ENCODE results near the gene STX7.
"Not testable (repeated sequence)": the region's sequence is repeated elsewhere in the genome, so short reads cannot be mapped to it uniquely, and the experiment has no call there.

STX7 gene, protein sequence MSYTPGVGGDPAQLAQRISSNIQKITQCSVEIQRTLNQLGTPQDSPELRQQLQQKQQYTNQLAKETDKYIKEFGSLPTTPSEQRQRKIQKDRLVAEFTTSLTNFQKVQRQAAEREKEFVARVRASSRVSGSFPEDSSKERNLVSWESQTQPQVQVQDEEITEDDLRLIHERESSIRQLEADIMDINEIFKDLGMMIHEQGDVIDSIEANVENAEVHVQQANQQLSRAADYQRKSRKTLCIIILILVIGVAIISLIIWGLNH

DNA sequence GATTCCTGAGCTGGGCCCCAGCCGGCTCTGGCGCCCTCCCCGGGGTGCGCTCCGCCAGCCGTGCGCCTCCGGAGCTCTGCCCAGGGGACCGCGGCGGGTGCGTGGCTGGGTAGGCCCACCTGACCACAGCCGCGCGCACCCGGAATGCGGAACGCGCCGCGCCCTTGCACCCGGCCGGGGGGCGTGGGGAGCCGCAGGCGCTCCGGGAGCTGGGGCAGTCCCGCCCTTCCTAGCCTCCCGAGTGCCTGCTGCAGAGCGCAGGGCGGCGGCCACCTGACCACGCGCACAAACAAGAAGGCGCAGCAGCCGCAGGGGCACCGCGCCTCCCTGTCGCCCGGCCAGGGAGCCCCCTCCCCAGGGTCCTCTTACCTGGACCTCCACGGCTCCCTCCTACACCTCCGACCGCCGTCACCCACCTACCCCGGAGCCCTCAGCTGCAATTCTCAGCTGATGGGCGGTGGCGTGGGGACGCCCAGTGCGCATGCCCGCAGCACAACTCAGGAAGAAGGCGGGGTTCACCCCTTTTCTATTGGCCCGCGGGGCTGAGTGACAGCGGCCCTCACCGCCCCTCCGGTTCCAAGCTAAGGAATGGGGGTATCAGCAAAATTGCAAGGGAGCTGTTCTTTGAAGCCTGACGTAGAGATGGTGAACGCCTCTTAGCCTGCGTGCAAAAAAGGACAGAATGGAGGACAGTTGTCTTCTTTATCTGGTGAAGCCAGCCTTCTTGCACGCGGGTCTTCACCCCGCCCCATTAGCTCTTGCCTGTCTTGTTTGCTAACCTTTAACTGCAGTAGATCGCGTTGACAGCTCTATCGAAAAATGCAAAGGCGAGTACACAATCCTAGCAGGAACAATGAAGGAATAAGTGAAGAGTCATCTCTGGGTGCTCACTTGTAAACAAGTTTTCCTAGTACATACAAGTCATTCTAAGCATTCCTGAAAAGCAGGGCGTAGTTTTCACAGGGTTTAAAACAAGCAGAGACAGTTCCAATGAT is at the start of gene STX7:
TSS of gene STX7 (minus strand) at position 479 of the 995 bp plus-strand sequence. CDS start 9,586 bp downstream, outside the sequence.
- DNase-seq (ENCODE audit: low read depth in 2 of 2): peak; percentile 77 to 79

DNA sequence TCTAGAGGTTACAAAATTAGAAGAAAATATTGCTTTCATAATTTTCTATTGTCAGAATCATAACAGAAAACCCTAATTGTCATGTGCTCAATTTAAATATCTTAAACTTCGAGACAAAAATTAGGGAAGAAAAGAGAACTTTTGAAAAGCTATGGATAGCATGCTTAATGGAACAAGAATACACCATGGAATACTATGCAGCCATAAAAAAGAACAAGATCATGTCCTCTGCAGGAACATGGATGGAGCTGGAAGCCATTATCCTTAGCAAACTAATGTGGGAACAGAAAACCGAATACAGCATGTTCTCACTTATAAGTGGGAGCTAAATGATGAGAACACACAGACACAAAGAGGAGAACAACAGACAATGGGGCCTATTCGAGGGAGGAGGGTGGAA is 47.2 kb upstream of the STX7 start:
- not testable (repeated sequence) for DNase-seq (ENCODE audit: low read depth in 2 of 2)

DNA sequence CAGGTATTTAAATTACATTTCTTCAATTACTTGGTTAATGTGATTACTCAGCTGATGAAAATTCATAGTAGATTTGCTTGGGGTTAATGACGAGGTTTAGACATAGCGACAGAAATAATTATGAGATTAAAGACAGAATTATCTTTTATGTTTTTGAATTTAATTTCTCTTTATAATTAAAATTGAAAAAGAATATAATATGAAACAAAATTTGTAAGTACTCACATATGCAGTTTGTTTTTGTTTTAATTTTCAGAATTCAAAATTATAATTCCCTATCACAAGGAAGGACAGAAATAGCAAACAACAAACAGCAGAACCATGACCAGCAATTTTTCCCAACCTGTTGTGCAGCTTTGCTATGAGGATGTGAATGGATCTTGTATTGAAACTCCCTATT is 39.5 kb upstream of the STX7 start, which contains the start of gene TAAR8:
TSS of gene TAAR8 (plus strand) at position 301 of the 400 bp plus-strand sequence. CDS start at position 322, 21 bp downstream.
- DNase-seq (ENCODE audit: low read depth in 2 of 2): no peak

DNA sequence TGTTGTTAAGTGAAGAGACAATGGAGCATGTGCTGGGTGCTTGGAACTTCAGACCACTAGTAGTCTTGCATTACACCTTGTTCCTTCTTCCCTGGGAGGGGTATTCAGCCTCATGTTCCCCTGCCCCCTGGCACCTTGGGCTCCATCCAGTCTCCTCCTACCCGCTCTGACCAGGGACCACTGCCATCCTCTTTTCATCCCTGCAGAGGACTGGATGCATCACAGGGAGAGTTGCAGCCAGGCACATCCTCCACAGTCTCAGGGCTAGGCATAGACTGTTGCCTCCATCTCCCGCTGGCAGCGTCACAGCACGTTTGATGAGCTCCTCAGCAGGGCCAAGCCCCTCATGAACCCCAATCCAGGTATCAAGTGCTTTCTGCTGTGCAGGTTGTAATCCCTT is 38.3 kb upstream of the STX7 start:
- no peak for DNase-seq (ENCODE audit: low read depth in 2 of 2)

DNA sequence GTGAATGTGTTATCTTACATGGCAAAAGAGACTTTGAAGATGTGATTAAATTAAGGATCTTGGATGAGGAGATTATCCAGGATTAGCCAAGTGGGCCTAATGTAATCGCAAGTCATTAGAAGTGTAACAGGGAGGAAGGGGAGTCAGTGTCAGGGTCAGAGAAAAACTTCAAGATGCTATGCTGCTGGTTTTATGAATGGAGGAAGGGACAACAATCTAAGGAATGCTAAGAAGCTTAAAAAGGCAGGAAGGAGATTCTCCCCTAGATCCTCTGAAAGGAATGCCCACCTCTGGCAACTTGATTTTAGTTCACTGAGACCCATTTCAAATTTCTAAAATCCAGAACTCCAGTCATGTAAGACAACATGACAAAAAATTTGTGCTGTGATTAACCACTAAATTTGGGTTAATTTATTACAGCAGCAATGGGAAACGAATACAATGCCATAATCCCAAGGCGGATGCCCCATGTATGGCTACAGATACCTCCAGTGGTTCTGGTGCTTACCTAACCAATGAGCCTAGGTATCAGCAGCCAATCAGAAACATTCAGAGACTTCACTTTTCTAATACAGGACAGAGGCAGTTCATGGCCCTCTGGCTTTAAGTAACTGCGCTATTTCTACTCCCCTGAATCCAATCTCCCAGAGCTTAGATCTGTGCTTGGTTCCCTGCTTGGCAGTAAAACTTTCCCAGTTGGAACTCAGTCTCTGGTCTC is 36.0 kb upstream of the STX7 start:
- DNase-seq (ENCODE audit: low read depth in 2 of 2): no peak

DNA sequence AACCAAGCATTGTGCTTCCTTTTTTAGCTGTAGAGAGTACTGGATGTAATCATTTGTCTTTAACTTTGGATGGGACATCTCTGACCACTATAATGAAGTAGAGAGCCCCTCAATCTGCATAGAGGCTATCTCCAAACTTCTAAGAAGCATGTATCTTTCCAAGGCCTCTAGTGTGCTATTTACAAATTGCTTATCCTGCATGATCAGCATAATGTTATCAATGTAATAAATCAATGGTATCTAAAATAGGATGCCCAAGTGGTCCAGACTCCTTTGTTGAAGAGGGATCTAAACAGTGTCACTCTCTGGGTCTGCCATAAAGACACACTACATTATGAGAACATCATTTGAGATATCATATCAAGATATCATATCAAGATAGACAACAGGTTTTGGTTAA is 31.9 kb upstream of the STX7 start:
- DNase-seq (ENCODE audit: low read depth in 2 of 2): no peak

DNA sequence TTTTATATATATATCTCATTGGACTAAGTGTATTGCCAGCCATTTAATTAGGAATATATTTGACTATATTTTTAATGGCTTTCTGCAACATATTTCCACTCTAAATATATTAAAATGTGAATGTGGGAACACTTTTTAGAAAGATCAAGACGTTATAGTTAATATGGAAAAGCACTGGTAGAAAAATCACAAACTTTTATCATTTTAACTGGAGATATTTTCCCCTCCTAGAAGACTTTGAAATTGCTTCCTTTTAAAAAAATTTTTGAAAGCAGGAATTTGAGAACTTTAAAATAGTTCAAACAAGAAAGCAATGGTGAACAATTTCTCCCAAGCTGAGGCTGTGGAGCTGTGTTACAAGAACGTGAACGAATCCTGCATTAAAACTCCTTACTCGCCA is 25.1 kb upstream of the STX7 start, which contains the start of gene TAAR9:
TSS of gene TAAR9 (plus strand) at position 301 of the 400 bp plus-strand sequence. CDS start at position 314, 13 bp downstream.
- no peak for DNase-seq (ENCODE audit: low read depth in 2 of 2)

DNA sequence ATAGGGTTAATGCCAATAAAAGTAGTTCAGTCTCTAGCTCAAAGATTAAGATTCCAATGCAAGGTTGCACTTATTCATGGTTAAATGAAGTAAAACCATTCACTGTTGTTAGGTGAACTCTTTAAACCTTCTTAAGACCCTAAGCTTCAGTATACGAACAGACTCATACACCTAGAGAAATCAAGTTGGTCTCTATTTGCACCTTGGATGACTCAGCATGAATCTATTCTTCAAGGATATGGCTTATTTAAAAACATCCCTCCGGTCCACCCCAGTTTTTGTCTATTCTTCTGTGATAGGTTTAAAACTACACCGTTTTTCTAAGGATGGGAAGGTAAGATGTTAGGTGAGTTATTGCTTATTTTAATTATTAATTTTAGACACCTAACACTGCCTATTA is 24.2 kb upstream of the STX7 start:
- DNase-seq (ENCODE audit: low read depth in 2 of 2): no peak

DNA sequence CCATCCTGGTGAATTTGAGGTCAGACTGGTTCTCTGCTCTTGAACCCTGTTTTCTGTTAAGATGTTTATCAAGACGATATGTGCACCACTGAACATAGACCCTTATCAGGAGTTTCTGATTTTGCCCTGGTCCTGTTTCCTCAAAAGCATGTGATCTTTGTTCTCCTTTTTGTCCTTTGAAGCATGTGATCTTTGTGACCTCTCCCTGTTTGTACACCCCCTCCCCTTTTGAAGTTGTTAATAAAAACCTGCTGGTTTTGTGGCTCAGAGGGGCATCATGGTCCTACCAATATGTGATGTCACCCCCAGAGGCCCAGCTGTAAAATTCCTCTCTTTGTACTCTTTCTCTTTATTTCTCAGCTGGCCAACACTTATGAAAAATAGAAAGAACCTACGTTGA is 21.6 kb upstream of the STX7 start:
- DNase-seq (ENCODE audit: low read depth in 2 of 2): not testable (repeated sequence)

DNA sequence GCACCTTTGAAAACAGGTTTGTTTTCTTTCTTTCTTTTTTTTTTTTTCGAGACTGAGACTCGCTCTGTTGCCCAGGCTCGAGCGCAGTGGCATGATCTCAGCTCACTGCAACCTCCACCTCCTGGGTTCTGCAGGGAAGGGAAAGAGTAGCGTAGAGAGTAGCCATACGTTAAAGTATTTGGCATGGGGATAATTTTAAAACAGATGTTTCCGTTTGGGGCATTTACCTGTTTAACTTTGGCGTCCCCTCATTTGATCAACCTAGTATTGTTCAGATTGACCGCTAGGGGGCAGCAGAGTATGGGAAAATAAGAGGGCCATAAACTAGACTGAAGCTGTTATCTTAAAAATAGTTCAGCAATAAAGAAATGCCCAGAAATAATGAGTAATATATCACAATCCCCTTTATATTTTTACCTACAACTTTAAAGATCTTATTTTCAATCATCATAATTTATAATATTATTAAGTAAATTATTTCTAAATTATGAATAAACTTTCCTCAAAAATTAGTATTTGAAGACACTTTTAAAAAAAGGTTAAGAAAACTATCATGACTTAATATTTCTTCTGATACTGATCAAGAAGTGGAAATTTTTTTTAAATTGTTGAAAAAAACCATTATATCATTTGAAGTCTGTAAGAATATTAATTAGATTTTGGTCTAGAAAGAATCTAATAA is 17.5 kb upstream of the STX7 start:
- DNase-seq (ENCODE audit: low read depth in 2 of 2): peak; percentile 30 to 65

DNA sequence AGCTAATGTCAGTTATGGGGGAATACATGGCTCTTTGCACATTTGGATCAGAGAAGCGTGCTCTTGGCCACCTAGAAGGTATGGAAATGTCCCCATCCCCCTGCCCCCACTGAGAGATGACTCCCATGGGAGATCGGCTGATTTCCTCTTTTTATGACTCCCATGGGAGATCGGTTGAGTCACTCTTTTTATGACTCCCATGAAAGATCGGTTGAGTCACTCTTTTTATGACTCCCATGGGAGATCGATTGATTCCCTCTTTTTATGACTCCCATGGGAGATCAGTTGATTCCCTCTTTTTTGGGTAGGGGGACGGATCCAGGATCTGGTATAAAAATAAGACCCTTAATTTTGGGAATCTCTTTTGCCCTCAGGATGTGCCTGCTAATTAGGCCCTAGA is 14.9 kb upstream of the STX7 start:
- no peak for DNase-seq (ENCODE audit: low read depth in 2 of 2)

DNA sequence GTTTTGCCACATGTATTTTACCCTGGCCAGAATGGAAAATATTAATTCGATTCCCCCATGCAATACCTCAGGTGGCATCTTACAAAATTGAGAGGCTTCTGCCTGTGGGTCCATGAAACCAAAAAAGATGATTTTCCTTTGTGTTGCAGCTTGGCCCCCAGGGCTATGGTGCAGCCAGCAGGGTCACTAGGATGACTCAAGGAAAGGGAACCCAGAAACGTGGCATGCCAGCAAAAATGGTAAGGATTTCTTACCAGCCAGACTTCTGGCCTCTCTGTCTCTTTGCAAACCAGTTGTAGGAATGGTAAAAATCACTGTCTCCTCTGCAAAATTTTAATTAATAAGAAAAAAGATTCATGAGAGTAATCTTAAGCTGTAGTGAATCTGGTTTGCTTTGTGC is 13.5 kb upstream of the STX7 start:
- DNase-seq (ENCODE audit: low read depth in 2 of 2): no peak

DNA sequence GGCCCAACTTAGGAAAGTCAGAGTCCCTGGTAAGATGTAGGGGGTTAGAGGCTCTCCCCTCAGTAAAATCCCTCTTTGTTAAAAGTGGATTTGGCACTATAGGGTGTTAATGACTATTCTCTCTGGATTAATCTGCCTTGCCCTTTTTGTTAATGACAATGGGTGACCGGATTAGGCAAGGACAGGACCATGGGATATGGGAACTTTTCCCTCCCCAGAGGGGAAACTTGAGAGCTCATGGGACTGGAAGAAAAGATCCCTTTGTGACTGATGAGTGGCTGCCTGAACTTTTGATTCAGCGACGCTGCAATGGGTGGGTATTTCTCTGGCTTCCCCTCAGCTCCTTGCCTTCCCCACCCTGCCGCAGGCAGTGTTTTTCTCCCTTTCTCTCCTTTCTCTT is 12.9 kb upstream of the STX7 start:
- DNase-seq (ENCODE audit: low read depth in 2 of 2): no peak

DNA sequence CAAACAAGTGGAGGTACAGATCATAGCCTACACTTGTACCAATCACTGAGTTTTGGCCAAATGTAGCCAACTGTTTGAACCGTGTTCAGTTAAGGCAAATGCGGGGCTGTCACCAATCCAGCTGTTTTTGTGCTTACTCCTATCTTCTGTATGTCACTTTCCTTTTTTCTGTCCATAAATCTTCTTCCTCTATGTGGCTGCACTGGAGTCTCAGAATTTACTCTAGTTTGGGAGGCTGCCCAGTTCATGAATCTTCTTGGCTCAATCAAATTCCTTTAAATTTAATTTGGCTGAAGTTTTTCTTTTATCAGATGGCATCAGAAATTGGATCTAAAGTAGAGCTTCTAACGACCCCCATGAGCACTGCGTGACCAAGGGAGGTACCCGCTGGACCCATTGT is 11.7 kb upstream of the STX7 start:
- DNase-seq (ENCODE audit: low read depth in 2 of 2): no peak

DNA sequence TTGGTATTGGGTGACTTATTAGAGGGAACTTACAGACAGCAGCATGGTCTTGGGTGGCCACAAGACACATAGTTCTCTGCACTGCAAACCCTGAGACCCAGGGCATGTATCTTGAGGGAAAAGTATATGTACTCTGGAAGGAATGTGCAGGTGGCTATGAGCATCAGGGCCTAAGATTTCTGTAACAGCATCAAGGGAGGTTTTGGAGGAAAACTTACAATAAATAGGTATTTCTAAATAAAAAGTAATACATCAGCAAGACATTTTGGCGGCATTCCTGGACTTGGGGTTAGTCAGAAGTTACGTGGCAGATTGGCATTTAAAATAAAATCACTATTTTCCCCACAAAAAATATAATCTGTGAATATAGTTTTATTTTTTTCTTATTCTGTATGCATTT is 8.0 kb upstream of the STX7 start:
- no peak for DNase-seq (ENCODE audit: low read depth in 2 of 2)

DNA sequence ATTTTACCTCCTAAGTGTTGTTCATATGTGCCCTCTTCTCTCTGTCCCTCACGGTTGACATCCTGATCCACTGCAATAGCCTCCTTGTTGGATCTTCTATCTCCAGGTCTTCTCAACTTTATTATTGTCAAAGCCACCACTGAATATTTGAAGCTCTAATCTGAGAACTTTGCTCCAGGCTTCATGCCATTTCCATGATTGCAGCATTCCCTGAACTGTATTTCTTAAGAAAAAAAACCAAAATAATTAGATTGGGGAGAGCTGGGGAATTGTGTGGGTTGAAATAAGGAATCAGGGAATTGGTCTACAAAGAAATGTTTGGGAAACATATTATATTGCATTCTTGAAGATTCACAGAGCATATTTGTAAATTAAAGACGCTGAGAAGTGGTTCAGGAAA is 2.5 kb upstream of the STX7 start:
- no peak for DNase-seq (ENCODE audit: low read depth in 2 of 2)

DNA sequence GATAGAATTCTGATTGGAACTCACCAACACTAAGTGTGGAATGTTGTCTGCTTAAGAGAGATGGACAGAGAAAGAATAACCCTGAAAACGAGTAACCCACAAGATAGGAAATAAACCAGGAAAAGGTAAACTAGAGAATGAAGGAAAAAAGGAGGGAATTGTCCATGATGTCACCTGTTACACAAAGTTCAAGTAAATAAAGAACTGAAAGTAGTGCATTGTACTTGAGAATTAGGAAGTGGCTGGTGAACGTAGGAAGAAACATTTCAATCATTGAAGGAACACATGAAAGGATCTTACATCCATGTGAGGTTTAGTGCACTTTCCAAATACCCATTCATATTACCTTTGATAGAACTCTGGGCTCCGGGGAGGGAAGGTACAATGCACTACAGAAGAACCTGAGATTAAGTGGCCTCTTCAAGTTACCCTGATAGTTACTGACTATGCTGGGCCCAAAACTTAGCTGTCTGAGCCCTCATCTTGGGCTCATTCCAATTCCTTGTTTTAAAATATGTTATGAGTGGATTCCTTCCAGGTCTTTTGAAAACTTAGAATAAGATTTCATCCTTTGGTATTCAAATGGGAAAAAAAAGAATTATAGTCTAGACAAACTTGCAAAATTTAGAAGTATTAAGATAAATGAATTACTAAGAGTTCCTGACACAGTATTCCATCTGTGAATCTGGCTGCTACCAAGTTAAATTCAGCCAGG is 1.1 kb upstream of the STX7 start:
- DNase-seq (ENCODE audit: low read depth in 2 of 2): no peak

DNA sequence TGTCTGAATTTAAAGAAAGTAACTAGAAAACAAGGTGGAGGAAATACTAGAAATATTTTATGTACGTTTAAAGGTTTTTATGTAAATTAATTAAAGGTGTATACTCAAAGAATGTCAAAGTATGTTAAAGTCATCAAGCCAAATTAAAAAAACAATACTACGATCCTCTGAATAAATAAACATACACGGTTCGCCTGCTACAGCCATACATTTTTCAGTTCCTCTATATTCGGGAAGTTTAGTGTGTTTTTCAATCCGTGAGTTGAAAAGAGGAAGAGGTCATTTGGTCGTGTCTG is 626 bp downstream of the STX7 start:
- DNase-seq (ENCODE audit: low read depth in 2 of 2): no peak

DNA sequence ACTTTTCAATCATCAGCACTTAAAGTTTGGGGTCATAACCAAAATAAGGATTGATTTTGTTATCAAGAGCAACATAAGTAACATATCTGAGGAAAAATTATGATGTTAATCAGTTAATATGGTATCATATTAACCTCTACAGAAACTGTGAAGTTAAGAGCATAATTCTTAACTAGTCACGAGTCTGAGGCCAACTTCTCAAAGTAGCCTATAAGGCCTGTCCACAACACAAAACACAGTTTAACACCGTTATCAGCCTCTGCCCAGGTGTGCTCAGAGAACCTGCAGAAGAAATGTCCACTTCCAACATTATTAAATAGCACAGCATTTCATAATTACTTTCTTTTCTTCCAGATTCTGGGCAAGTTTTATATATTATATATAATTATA is 1.1 kb downstream of the STX7 start:
- no peak for DNase-seq (ENCODE audit: low read depth in 2 of 2)

DNA sequence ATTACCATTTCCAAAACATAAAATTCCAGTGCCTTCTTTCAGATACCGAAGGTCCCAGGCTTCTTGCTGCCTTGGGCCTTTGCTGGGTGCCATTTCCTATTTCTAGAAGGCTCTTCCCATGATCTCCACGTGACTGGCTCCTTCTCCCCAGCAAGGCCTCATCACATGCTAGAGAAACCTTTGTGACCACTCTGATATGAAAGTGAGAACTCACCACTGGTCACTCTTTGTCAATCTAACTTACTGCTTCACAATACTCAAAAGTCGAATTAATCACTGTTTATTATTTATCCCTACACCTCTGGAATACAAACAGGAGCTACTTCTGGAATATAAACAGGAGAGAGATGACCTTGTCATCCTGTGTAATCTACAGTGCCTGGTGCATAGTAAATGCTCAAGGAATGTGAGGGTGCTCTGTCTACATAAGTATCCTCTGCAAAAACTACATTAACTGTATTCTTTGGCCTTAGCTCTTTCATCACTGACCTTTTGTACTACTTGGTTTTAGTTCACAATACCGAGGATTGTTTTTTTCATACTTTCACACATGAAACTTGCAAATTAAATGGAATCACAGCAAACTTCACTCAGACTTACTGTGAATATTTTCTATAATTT is 1.6 kb downstream of the STX7 start:
- no peak for DNase-seq (ENCODE audit: low read depth in 2 of 2)

All from stimulated activated CD4-positive, alpha-beta T cell treated with anti-CD3 and anti-CD28 coated beads, Interleukin-1b, Interleukin-23, amount 100 ng/mL, for 4 hours (primary cell).